GM18498 (cell line): ENCODE results near the gene TAS2R14.

ENCODE experiments used
- ATAC-seq: cut with Tn5 transposase; IDR thresholded peaks from one replicate; pipeline ENCODE4 v1.9.1; 2021; ENCODE audit warnings: mild to moderate bottlenecking, moderate library complexity; ENCODE audit not compliant: unreplicated experiment

The TAS2R14 gene

DNA sequence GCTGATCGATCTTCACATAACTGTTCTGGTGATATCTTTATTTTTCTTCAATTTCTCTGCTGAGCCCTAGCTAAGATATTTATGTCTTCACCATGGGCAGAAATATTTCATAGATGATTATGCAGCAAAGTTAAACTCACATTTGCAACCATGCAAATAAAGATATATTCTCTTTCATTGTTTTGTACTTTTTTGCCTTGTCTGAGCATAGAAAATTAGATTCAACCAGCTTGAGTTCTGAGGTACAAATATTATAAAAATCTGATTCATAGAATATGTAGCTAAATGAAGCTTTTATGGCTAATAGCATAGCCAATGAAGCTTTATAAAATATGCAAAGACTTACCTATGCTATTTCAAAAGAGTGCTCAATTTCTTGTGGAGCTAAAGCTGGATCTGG, 29.6 kb downstream of the TAS2R14 start, which contains the start of gene TAS2R13:
TSS of gene TAS2R13 (minus strand) at position 101 of the 400 bp plus-strand sequence. CDS start 264 bp downstream, outside the sequence.
- ATAC-seq: no peak

- no peak for ATAC-seq
These were observed 34.4 kb downstream of the TAS2R14 start for GRCh38 chr12:10904686-10905085.

DNA sequence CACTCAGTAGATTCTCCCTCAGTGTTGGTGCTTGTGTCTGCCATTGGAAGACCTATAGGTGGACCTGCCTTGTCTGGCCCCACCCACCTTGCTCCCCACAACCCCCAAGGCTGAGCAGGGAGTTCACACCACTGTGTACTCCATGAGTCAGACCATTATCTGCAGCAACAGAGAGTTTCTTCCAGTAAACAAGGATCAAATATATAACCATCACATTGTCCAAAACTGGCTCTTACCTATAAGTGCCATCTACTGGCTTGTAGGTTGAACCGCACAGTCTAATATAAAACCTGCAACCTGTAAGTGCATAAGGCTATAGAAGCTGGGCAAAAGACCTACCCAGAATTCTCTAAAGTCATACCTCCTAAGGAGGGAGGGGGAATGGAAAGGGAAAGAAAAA, 37.6 kb downstream of the TAS2R14 start:
- ATAC-seq: no peak

- ATAC-seq: no peak
These were observed 38.1 kb downstream of the TAS2R14 start for GRCh38 chr12:10900972-10901371.

- no peak for ATAC-seq
These were observed 38.5 kb downstream of the TAS2R14 start for GRCh38 chr12:10900530-10900929.

- ATAC-seq: no peak
These were observed 42.2 kb downstream of the TAS2R14 start for GRCh38 chr12:10896854-10897253.

DNA sequence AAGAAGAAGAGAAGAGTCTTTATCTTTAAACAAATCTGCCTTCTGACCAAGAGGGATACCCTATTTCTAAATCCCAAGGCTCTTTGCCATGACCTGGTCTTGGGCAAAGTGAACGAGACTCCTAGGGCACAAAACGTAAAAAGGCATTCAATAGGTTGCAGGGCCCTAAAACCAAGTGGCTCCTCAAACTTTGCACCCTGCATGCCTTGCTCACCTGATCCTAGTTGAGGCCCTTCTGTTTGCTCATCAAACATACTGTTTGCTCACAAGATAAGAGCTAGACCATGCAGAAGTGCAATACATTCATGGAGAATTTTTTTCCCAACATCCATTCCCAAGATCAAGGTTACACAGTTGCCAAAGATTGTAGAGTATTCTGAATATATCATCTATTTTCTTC, 47.1 kb downstream of the TAS2R14 start:
- ATAC-seq: no peak

DNA sequence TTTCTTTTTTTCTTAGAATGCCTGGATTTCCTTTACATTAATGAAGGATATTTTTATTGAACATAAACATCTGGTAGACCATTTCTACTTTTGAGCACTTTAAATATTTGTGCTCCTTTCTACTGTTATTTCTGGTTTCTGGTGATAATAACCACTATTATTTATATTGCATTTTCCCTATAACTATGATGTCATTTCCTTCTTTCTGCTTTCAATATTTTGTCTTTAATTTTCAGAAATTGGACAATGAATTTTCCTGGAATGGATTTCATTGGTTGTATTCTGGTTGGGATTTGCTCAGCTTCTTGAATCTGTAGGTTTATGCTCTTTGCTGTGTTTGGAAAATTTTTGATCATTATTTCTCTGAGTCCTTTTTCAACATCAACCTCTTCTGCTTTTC, 49.8 kb downstream of the TAS2R14 start:
- no peak for ATAC-seq
